ENCODE results near the gene MAST4. TPM values are rescaled to one million over a fixed set of nuclear protein-coding genes. Genes with fewer than 3 reads are reported as not detected.

The MAST4 gene
- total and polyA plus RNA-seq, 2 of the 13 experiments (the other 11 are each of a cell fraction or from before 2014, with no cell fraction given): 3.4 to 3.7 TPM

GRCh38 chr5:66860199-66860975, 264.2 kb downstream of the MAST4 start (continued):
- TF ChIP-seq THAP8 (CRISPR knock-in tag; IDR thresholded peaks at IDR 0.05; ENCODE audit: borderline replicate concordance): no peak
- TF ChIP-seq FOXK1 (CRISPR knock-in tag; IDR thresholded peaks at IDR 0.05; ENCODE audit: borderline replicate concordance, low read depth): no peak
- TF ChIP-seq ZFP90 (CRISPR knock-in tag; IDR thresholded peaks at IDR 0.05; ENCODE audit: borderline replicate concordance): no peak
- no peak for TF ChIP-seq LRRFIP1 (CRISPR knock-in tag; conservative IDR thresholded peaks at IDR 0.05)
- TF ChIP-seq ELK4 (CRISPR knock-in tag; IDR thresholded peaks at IDR 0.05; ENCODE audit: borderline replicate concordance): no peak
- no peak for TF ChIP-seq ADNP (CRISPR knock-in tag; IDR thresholded peaks at IDR 0.05)

GRCh38 chr5:66861402-66861801, 265.2 kb downstream of the MAST4 start:
- no peak for FAIRE-seq
- WGBS (ENCODE audit: low lambda C conversion rate): 0% methylated on average over 1 of the region's 1 CpG
- Histone ChIP-seq H3K4me3 (replicated peaks in 1 of 3; ENCODE audit: insufficient read depth in 1 of 3, low read depth in 2 of 3, low read length in 3 of 3) (no peak overlapping the region), H3K27me3 (ENCODE audit: control insufficient read depth in 1 of 2, insufficient read depth in 2 of 2, low read length in 2 of 2) (0 out of 5 replicates have a peak, but pooled peaks cover 0 to 3% of the 10 kb centered on the region in 2 experiments), H3K27ac (ENCODE audit: extremely low read length, insufficient read depth, low read length) (no peak overlapping the region), H2AFZ (ENCODE audit: low read length) (no peak overlapping the region), H3K9me3 (ENCODE audit: low read length) (no peaks in the 10 kb centered on the region), H3K36me3 (replicated peaks in 1 of 2; ENCODE audit: control insufficient read depth in 1 of 2, insufficient read depth in 2 of 2, low read length in 2 of 2) (no peaks in the 10 kb centered on the region), H3K4me2 (ENCODE audit: low read depth, low read length) (no peak overlapping the region), H4K20me1 (ENCODE audit: insufficient read depth, low read length) (no peaks in the 10 kb centered on the region), H3K4me1 (ENCODE audit: insufficient read depth, low read length) (no peaks in the 10 kb centered on the region), H3K9ac (ENCODE audit: insufficient read depth, low read depth, low read length) (no peak overlapping the region), H3K79me2 (ENCODE audit: insufficient read depth, low read length) (no peaks in the 10 kb centered on the region)
- POLR2A ChIA-PET: no interaction called here
- in situ Hi-C loops (cut with HindIII; ENCODE audit: extremely low pct_ligation_motif_present, low pct_unique_long_range_greater_than_20kb) (no loop called here), intact Hi-C loops (cut with micrococcal nuclease; ENCODE audit: unreplicated experiment) (no loop called here)
- no peak for ATAC-seq
- BruUV-seq (replicated peaks): no TSS peak
- CTCF ChIA-PET (ENCODE audit: low intra/inter-chr PET ratio, low total read pairs): no interaction called here
- DNase-seq (ENCODE audit: low spot score): no peak
- TF ChIP-seq EEA1 (CRISPR knock-in tag; IDR thresholded peaks at IDR 0.05; ENCODE audit: borderline replicate concordance): no peak
- TF ChIP-seq YEATS4 (CRISPR knock-in tag; IDR thresholded peaks at IDR 0.05; ENCODE audit: borderline replicate concordance): no peak
- no peak for TF ChIP-seq SNAPC2 (CRISPR knock-in tag; IDR thresholded peaks at IDR 0.05)
- no peak for TF ChIP-seq ADNP (CRISPR knock-in tag; IDR thresholded peaks at IDR 0.05)
- TF ChIP-seq SAP130 (CRISPR knock-in tag; IDR thresholded peaks at IDR 0.05; ENCODE audit: low read depth): no peak
- TF ChIP-seq SOX5 (CRISPR knock-in tag; IDR thresholded peaks at IDR 0.05; ENCODE audit: borderline replicate concordance): no peak
- no peak for TF ChIP-seq ZFP37 (CRISPR knock-in tag; IDR thresholded peaks at IDR 0.05; ENCODE audit: borderline replicate concordance)
- TF ChIP-seq ISX (CRISPR knock-in tag; conservative IDR thresholded peaks at IDR 0.05): no peak
- TF ChIP-seq CTCF (CRISPR knock-in tag; IDR thresholded peaks at IDR 0.05): 0 out of 2 replicates have a peak, but pooled peaks have one; percentile 4
- no peak for TF ChIP-seq ZNF383 (CRISPR knock-in tag; IDR thresholded peaks at IDR 0.05; ENCODE audit: borderline replicate concordance)
- TF ChIP-seq NAIF1 (CRISPR knock-in tag; IDR thresholded peaks at IDR 0.05; ENCODE audit: borderline replicate concordance): no peak
- TF ChIP-seq ZNF629 (CRISPR knock-in tag; conservative IDR thresholded peaks at IDR 0.05): peak; percentile 59

All from HepG2 (cell line).